Thyroid gland (tissue), 4 donors: ENCODE measurements around the gene TICAM2. TPM values are rescaled to one million over a fixed set of nuclear protein-coding genes. Genes with fewer than 3 reads are reported as not detected.

Source experiments
- DNase-seq, 2 donors: peaks; one replicate each; pipeline ENCODE4 v3.0.0-alpha.2; 2019
- H3K27ac ChIP-seq, 3 donors: fragments of 200-600 bp; sonication (generic); 1 replicate in 2 of 3; 2 replicates in 1 of 3; pipeline ENCODE4 v1.5.1; 2016 to 2019; ENCODE audit warnings: mild to moderate bottlenecking in 1 of 3, moderate library complexity in 1 of 3
- H3K27me3 ChIP-seq: fragments of 200-600 bp; sonication (generic); one replicate; pipeline ENCODE4 v1.5.1; 2019
- H3K36me3 ChIP-seq, 2 donors: fragments of 200-600 bp; sonication (generic); one replicate each; pipeline ENCODE4 v1.5.1; 2016 to 2019
- H3K4me1 ChIP-seq, 2 donors: fragments of 200-600 bp; sonication (generic); one replicate each; pipeline ENCODE4 v1.5.1; 2017 to 2019
- H3K4me3 ChIP-seq, 3 donors: fragments of 200-600 bp; sonication (generic); replicated peaks in 1 of 3; 1 replicate in 2 of 3; 2 replicates in 1 of 3; pipeline ENCODE4 v1.5.1; 2016; ENCODE audit warnings: mild to moderate bottlenecking in 1 of 3
- H3K9me3 ChIP-seq: fragments of 200-600 bp; sonication (generic); one replicate; pipeline ENCODE4 v1.5.1; 2017
- CTCF ChIP-seq, 6 experiments: fragments of 200-600 bp in 3 of 6; fragments of 450-650 bp in 3 of 6; sonication (generic) in 3 of 6; IDR thresholded peaks; one replicate each; pipeline ENCODE4 v1.5.1; 2016 to 2019; ENCODE audit warnings: antibody characterized with exemption in 6 of 6, mild to moderate bottlenecking in 2 of 6, inconsistent platforms in 1 of 6, moderate library complexity in 1 of 6
- POLR2A ChIP-seq, 2 donors: fragments of 450-650 bp; IDR thresholded peaks; one replicate each; pipeline ENCODE4 v1.6.1; 2017; ENCODE audit warnings: antibody characterized with exemption in 2 of 2, mild to moderate bottlenecking in 2 of 2, moderate library complexity in 1 of 2
- WGBS, 2 donors: methylation state at CpG; one replicate each; pipeline ENCODE4 v1.1.5; 2017; 5-methylcytosine and 5-hydroxymethylcytosine counted together
- intact Hi-C: fragments of 100-400 bp; cut with DNase I; formaldehyde crosslinking; loops from one replicate; pipeline ENCODE4 v1.15.1; 2023
- total RNA-seq, 4 donors: library from RNA; depleted of rRNA; stranded (reverse); fragments of >200 nt; gene quantifications; one replicate each; pipeline ENCODE4 v1.2.3, GENCODE V29; 2016

Gene TICAM2
- total RNA-seq, 4 donors from 2014 or later: 1.1 to 2.0 (median 1.5) TPM

- intact Hi-C loops: no loop called here
Observed at GRCh38 chr5:115577329-115577728, 24.9 kb downstream of the TICAM2 start.

GRCh38 chr5:115575167-115576070 is 26.9 kb downstream of the TICAM2 start:
- DNase-seq: no peak
- intact Hi-C loops: no loop called here
- Histone ChIP-seq H3K4me3 (no peak overlapping the region), H3K27me3 (no peaks in the 10 kb centered on the region), H3K36me3 (no peaks in the 10 kb centered on the region), H3K27ac (no peak overlapping the region), H3K9me3 (no peaks in the 10 kb centered on the region), H3K4me1 (no peaks in the 10 kb centered on the region)
- TF ChIP-seq POLR2A (IDR thresholded peaks at IDR 0.05) (no peak), CTCF (IDR thresholded peaks at IDR 0.05) (no peak)
- 88 to 90% methylated on average over 5 of the region's 5 CpGs for WGBS, 2 donors

More at GRCh38 chr5:115577329-115577728, 24.9 kb downstream of the TICAM2 start:
- no peak overlapping the region for H3K27ac ChIP-seq
- H3K27me3 ChIP-seq: no peaks in the 10 kb centered on the region
- WGBS, 2 donors: 90 to 93% methylated on average over 2 of the region's 2 CpGs
- DNase-seq: no peak
- no peaks in the 10 kb centered on the region for H3K9me3 ChIP-seq
- H3K4me3 ChIP-seq: no peak overlapping the region
- H3K36me3 ChIP-seq: no peaks in the 10 kb centered on the region
- H3K4me1 ChIP-seq: no peaks in the 10 kb centered on the region
- TF ChIP-seq POLR2A (IDR thresholded peaks at IDR 0.05): no peak
- TF ChIP-seq CTCF (IDR thresholded peaks at IDR 0.05): no peak

- WGBS, 2 donors: 93 to 95% methylated on average over 2 of the region's 2 CpGs
- Histone ChIP-seq H3K4me3 (no peak overlapping the region), H3K27me3 (no peaks in the 10 kb centered on the region), H3K36me3 (no peaks in the 10 kb centered on the region), H3K4me1 (no peaks in the 10 kb centered on the region), H3K27ac (no peak overlapping the region), H3K9me3 (no peaks in the 10 kb centered on the region)
- DNase-seq: no peak
- TF ChIP-seq POLR2A (IDR thresholded peaks at IDR 0.05): no peak
- no peak for TF ChIP-seq CTCF (IDR thresholded peaks at IDR 0.05)
- intact Hi-C loops: no loop called here
Observed at GRCh38 chr5:115573133-115573532, 29.1 kb downstream of the TICAM2 start.

- Histone ChIP-seq H3K36me3 (no peaks in the 10 kb centered on the region), H3K27me3 (no peaks in the 10 kb centered on the region), H3K9me3 (no peaks in the 10 kb centered on the region), H3K4me1 (no peaks in the 10 kb centered on the region), H3K4me3 (no peak overlapping the region), H3K27ac (no peak overlapping the region)
- TF ChIP-seq CTCF (IDR thresholded peaks at IDR 0.05): no peak
- no peak for TF ChIP-seq POLR2A (IDR thresholded peaks at IDR 0.05)
- intact Hi-C loops: no loop called here
- 52 to 66% methylated on average over 5 of the region's 5 CpGs for WGBS, 2 donors
- DNase-seq: peak; percentile 10 to 24
Observed at GRCh38 chr5:115571441-115571878, 30.8 kb downstream of the TICAM2 start.

- no peak overlapping the region for H3K27ac ChIP-seq
- no peaks in the 10 kb centered on the region for H3K27me3 ChIP-seq
- no peaks in the 10 kb centered on the region for H3K4me1 ChIP-seq
- H3K9me3 ChIP-seq: no peaks in the 10 kb centered on the region
- intact Hi-C loops: no loop called here
- H3K4me3 ChIP-seq: no peak overlapping the region
- WGBS, 2 donors: 92 to 94% methylated on average over 1 of the region's 1 CpG
- no peaks in the 10 kb centered on the region for H3K36me3 ChIP-seq
- TF ChIP-seq CTCF (IDR thresholded peaks at IDR 0.05): no peak
- TF ChIP-seq POLR2A (IDR thresholded peaks at IDR 0.05): no peak
- no peak for DNase-seq
Observed at GRCh38 chr5:115568668-115569067, 33.6 kb downstream of the TICAM2 start.
